22Rv1 (cell line): Measurements from ENCODE around the gene NCOA3.

ENCODE experiments used
- CTCF ChIP-seq: fragments of 450-650 bp; IDR thresholded peaks from 2 replicates; pipeline ENCODE4 v1.5.1; 2017; ENCODE audit warnings: mild to moderate bottlenecking
- ZFX ChIP-seq: fragments of 450-650 bp; IDR thresholded peaks from 2 replicates; pipeline ENCODE4 v1.6.1; 2017; ENCODE audit warnings: antibody characterized with exemption, borderline replicate concordance

GRCh38 chr20:47698142-47698541, 196.5 kb downstream of the NCOA3 start:
- TF ChIP-seq CTCF (no peak), ZFX (no peak)
